GM19324 (cell line): ENCODE measurements around the gene AVEN.
"Not testable (repeated sequence)": the region's sequence is repeated elsewhere in the genome, so short reads cannot be mapped to it uniquely, and the experiment has no call there.

Experiments used
- ATAC-seq: cut with Tn5 transposase; IDR thresholded peaks from one replicate; pipeline ENCODE4 v1.9.1; 2021; ENCODE audit warnings: mild to moderate bottlenecking, moderate library complexity; ENCODE audit not compliant: unreplicated experiment, low FRiP score

The AVEN gene

DNA sequence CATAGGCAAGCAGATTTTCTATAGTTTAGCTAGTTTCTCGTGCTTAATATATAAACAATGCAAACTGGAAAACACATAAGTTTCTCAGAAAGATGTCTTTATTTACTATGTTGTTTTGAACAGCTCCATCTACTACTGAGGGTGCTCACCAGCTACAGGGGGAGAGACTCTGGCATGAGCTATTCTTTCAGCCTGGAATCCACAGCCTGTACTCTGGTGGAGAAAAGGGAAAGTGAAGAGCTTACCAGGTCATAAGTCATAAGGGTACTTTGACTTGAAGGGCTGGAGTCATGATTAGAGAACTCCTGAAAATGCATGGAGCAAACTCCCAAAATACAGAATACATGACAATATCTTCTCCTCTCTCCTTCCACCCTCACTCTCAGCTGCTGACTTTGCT is 4.4 kb upstream of the AVEN start:
- no peak for ATAC-seq

DNA sequence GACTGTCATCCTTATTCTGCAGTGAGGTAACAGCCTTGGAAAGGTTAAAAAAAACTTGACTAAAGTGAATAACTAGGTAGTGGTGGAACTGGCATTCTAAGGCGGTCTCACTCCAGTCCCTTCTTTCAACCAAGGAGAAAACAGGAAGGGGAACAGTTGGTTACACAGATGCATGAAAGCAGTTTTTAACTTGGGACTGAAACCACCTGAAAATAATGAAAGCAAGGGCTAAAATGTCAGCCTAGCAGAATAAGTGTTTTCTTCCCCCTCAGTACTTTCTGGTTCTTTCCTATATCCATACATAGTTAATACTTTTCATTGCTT is 748 bp upstream of the AVEN start:
- no peak for ATAC-seq

DNA sequence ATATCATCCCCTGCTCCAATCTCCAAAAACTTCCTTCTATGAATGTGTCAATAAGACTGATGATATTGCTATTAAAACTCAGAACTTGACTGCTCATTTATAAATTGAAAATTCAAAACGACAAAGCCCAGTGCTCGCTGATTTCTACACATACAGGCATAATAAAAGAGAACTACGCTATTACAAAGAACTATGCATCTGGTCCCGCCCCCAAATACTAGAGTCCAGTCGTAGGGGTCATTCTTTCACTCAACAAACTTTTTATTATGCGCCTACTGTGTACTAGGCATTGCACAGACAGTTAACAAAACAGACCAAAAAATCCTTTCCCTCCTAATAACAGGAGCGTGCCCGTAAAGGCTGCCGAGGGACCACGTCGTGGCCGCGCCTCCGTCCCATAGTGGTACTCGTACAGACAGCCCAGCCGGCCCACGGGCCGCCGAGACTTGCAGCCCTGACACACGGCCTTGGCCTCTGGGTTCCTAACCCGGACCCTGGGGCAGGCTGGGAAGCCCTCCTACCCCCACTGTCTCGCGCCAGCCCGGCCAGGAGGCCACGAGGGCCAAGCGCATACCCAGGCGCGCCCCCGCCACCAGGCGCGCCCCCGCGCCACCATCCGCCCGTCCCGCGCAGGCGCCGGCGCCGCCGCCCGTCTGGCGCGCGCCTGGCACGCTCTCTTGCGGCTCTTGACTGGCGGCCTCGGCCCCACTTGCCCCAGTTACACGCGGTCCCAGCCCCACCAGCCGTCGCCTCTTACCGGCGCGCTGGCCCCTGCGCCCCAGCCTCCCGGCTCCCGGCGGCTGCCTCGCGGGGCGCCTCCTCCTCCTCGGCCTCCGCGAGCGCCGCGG is 757 bp downstream of the AVEN start:
- peak; percentile 86 for ATAC-seq

DNA sequence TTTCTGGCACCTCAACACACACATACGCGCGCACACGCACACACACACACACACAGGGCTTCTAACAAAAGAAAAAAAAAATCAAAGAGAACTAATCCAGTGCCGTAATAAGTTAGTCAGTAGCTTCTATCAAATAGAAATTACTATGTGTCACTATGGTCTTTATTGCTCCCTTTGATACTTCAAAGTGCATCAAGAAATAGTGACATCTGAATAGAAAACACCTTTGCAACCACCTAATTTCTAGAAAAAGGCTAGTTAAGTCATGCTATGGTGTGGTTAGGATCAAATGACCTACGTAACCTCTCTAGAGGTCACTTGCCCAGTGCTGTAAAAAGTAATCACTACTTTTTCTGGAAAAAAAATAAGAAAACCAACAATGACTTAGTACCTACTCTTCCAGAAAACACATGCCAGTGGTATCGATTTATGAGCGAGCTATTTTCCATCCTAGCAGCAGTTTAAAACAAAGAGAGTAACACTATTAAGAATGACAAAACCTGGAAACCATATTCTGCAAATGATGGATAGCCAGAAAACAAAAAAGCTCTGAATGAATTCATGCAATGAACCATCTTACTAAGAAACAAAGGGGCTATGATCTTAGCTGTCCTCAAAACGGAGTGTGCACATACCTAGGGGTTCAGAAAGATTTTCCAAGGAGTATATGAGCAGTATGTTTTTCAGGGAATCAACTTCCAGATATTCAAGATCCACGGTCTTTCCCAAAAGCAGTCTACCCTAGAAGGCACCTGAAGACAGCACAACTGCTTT is 6.8 kb downstream of the AVEN start:
- ATAC-seq: no peak

DNA sequence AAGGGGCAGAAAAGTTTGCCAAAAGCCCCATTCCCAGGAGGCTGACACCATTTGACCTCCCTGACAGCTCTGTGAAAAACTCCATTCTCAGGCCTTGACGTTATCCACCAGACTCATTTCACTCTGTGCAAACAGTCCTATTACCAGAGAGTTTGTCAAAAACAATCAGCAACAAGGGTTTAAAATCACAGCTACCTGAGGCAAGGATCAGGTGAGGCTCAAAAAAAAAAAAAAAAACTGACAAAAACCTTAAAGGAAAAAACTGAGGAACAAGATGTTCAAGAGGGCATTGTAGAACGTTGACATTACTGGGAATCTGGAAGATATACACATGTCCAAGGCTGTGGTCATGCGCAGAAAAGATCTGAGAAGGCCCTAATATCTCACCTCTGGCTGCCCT is 11.4 kb downstream of the AVEN start:
- ATAC-seq: no peak

DNA sequence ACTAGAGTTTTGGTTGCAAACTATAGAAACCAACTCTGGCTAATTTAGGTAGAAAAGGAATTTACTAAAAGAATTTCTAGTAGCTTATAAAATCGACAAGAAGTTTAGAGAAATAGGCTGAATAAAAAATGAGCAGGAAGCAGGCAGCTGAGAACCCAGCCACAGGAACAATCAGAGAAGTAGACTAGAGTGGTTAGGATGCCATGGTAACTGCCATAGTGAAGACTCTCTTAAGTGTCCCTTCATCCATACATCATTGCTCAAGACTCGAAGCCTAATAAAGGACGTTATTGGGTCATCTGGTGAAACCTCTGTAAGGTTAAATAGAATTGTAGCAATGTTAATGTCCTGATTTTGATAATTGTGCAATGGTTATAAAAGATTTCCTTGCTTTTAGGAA is 13.8 kb downstream of the AVEN start:
- no peak for ATAC-seq

DNA sequence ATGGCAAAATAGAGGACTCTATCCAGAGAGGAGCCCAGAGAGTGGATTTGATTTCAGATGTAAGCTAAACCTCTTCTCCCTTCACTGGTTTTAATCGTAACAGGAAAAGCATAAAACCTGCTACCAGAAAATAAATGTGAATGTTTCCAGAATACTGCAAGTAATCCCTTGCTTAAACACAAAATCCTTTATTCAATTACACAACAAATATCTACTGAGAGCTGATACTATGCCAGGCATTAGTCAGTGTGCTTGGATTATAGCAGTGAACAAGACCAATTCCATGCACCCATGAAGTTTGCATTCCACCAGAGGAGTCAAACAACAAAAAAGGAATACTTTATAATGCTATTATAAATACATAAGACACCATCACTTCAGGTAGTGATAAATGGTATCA is 15.1 kb downstream of the AVEN start:
- no peak for ATAC-seq

DNA sequence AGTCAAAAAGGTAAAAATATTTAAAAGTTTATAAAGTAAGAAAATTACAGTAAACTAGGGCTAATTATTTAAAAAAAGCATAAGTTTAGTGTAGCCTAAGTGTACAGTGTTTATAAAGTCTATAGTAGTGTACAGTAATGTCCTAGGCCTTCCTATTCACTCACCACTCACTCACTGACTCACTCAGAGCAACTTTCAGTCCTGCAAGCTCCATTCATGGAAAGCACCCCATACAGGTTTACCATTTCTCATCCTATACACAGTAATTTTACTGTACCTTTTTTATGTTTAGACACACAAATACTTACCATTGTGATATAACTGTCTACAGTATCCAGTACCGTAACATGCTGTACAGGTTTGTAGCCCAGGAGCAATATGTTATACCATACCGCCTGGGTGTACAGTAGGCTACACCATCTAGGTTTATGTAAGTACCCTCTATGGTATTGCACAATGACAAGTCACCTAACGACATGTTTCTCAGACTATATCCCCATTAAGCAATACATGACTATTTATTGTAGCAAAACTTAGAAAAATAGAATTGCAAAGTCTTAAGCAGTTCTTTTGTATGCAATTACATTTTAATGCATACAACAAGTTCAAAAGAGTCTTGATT is 19.5 kb downstream of the AVEN start:
- ATAC-seq: no peak

DNA sequence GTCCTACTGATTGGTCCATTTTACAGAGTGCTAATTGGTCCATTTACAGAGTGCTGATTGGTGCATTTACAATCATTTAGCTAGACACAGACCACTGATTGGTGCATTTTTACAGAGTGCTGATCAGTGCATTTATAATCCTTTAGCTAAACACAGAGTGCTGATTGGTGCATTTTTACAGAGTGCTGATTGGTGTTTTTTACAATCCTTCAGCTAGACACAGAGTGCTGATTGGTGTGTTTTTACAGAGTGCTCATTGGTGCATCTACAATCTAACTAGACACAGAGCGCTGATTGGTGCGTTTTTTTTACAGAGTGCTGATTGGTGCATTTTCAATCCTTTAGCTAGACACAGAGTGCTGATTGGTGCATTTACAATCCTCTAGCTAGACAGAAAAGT is 20.3 kb downstream of the AVEN start:
- ATAC-seq: not testable (repeated sequence)

DNA sequence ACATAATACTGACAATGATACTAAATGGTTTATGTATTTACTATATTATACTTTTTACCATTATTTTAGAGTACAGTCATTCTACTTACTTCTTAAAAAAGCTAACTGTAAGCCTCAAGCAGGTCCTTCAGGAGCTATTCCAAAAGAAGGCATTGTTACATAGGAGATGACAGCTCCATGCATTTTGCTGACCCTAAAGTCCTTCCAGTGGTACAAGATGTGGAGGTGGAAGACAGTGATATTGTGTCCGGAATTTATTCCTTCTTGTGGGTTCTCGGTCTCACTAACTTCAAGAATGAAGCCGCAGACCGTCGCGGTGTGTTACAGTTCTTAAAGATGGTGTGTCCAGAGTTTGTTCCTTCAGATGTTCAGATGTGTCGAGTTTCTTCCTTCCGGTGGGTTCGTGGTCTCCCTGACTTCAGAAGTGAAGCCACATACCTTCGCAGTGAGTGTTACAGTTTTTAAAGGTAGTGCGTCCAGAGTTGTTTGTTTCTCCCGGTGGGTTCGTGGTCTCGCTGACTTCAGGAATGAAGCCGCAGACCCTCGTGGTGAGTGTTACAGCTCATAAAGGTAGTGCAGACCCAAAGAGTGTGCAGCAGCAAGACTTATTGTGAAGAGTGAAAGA is 20.9 kb downstream of the AVEN start:
- no peak for ATAC-seq

DNA sequence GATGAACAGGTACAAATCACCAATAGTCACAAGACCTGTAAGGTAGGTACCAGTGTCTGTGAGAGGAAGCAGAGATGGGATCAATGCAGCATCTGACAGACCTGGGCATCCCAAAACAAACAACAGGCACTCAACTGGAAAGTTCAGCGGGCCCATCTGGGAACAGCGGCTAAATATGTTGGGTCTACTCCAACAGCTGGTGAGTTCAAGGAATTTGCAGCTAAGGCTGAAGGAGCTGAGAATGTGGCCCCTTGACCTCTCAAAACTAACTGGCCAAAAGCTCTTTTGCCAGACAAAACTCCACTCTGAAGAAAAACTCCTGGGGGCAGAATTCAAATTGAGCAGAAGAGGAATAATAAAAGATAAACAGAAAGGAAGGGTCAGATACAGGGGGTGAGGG is 24.4 kb downstream of the AVEN start:
- no peak for ATAC-seq

DNA sequence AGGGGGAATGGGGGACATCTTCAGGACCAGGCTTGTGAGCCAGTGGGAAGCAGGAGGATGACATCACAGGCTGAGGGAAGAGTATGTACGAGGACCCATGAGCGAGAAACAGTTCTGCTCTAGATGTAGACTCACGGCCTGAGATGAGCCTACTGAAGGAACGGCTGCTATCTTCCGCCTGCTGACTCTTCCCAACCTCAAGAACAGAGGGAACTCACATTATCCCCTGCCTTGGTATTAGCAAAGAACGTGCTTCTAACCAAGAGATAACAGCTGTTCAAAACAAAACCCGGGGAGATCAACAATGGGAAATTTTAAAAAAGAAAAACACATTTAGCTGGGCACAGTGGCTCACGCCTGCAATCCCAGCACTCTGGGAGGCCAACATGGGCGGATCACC is 25.3 kb downstream of the AVEN start:
- ATAC-seq: no peak

DNA sequence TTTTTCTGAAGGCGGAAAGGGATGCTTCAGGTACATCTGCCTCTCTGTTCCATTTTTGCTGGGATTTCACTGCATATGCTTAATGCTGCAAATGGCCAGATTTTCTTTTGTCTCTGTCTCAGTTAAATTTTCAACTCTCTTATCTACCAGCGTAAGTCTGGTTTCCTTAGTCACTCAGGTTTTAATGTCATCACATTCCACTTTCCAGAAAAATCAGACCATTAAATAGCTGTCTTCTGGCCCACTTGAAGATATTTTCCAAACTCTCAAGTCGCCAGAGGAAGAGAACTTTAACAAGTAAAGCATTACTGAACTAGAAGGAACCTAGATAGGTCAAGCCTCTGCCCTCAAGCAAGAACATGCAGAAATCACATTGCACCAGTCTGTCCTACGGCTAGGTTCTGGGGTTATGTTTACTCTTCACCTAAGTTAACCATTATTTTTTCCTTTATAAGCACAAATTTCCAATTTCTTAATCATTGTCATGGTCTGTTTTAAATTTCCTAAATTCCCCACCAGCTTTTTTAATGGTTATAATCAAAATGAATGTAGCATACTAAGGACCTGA is 26.5 kb downstream of the AVEN start:
- no peak for ATAC-seq

DNA sequence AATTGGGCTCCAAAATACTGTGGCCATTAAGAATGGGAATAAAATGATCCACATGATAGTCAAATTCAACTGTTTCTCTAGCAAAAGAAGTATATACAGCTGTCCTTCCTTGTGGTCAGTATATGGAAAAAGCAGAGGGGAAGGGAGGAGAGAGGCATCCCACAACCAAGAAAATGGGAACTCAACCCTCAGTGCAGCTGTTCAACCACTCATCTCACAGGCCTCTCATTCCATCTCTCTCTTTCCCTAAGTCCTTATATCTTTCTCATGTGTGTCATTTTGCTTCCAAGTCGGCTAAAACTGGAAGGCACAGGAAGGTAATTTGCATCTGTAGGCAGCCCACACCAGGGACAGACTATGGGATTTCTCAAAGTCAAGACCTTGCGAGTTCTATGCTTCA is 27.5 kb downstream of the AVEN start:
- no peak for ATAC-seq

DNA sequence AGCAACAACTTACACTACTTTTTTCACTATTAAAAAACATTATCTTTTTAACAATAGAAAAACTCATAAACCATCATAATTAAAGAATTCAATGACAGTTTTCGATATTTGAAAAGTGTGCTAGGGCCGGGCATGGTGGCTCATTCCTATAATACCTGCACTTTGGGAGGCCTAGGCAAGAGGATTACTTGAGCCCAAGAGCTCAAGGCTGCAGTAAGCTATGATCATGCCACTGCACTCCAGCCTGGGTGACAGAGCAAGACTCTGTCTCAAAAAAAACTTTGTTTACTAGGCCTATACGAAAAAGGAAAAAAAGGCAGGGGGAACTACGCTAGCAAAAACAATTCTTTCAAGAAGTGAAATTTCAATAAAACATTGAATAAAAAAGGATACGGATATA is 28.1 kb downstream of the AVEN start:
- no peak for ATAC-seq

DNA sequence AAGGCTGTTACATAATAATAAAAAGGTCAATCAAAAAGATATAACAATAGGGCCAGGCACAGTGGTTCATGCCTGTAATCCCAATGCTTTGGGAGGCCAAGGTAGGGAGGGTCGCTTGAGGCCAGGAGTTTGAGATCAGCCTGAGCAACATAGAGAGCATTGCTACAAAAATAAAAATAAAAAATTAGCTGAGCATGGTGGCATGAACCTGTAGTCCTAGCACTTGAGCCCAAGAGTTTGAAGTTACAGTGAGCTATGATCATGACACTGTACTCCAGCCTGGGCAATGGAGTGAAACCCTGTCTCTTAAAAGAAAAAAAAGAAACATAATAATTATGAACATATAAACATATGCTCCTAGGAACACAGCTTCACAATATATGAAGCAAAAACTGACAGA is 29.3 kb downstream of the AVEN start:
- ATAC-seq: no peak

DNA sequence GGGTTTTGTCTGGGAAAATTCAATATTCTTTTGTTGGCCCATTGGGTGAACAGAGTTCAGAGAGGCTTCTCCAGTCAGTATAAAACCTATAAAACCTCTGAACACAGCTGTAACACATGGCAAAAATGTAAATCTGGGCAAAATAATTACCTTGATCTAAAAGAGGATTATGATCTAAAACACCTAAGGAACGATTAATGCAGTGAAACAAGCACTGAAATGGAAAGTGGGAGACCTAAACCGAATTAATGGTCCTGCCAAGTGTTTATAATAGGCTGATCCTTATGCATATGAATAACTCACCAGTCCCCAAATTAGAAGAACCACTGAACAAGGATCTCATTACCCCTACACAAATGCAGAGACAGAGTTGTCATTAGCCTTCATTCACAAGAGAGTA is 32.6 kb downstream of the AVEN start:
- ATAC-seq: no peak

DNA sequence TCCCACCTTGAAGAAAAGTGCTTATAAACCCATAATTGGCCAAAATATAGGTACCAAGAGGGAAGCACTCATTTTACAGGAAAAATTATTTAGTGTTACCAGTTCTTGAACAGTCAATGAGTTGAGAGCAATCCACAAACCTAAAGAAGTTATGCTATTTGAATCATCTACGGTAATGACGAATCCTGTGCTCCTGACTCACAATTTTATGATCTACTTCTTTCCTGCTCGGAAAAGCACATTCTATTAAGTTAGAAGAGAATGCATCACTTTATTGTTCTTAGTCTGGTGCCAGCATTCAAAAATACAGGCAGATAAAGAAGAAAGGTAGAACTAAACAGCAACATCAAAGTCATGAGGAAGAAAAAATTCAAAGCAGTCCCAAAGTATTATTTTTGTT is 37.5 kb downstream of the AVEN start:
- no peak for ATAC-seq

DNA sequence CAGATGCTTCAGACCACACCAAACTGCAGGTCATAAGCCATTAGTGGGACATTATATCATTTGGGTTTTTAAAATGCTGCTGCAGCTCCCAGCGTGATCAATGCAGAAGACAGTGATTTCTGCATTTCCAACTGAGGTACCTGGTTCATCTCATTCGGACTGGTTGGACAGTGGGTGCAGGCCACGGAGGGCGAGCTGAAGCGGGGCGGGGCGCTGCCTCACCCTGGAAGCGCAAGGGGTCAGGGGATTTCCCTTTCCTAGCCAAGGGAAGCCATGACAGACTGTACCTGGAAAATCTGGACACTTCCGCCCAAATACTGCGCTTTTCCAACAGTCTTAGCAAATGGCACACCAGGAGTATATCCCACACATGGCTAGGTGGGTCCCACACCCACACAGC is 43.3 kb downstream of the AVEN start:
- not testable (repeated sequence) for ATAC-seq

DNA sequence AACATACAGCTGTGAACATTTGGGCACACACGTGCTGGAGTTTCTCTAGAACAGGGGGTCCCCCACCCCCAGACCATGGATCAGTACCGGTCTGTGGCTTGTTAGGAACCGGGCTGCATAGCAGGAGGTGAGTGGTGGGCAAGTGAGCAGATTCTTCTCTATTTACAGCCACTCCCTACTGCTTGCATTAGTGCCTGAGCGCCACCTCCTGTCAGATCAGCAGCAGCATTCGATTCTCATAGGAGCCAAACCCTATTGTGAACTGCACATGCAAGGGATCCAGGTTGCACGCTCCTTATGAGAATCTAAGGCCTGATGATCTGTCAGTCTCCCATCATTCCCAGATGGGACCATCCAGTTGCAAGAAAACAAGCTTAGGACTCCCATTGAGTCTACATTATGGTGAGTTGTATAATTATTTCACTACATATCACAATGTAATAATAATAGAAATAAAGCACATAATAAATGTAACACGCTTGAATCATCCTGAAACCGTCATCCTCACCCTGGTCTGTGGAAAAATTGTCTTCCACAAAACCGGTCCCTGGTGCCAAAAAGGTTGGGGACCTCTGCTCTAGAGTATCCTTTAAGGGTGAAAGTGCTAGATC is 44.9 kb downstream of the AVEN start:
- no peak for ATAC-seq

DNA sequence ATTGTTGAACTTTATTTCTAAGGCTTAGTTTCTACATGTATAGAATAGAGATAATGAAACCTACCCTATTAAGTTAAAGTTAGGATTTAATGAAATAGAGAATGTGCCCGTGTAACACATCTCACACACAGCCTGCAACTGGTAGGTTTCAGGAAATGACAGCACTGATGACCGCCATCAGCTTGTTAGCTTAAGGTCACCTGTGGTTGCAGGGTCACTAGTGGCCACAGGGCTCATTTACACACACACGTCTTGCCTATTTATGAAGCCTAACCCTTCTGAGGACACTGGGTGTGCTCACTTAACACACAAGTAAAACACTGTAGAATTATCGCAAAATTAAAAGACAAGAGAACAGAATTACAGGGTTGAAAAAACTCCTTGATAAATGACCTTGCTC is 50.6 kb downstream of the AVEN start:
- no peak for ATAC-seq
